Heart right ventricle (tissue), 16 donors: ENCODE measurements around the gene KCNMA1. TPM values are rescaled to one million over a fixed set of nuclear protein-coding genes. Genes with fewer than 3 reads are reported as not detected.

Experiments used
- ATAC-seq, 8 donors: fragments of 200-7000 bp; cut with Tn5 transposase; one replicate each; pipeline ENCODE4 v1.9.1; 2020; ENCODE audit warnings: mild to moderate bottlenecking in 8 of 8, moderate library complexity in 8 of 8, moderate number of reproducible peaks in 1 of 8
- DNase-seq, 2 donors: peaks; one replicate each; pipeline ENCODE4 v3.0.0-alpha.2; 2020
- H3K27ac ChIP-seq, 10 donors: fragments of 200-600 bp; sonication (generic) in 2 of 10; one replicate each; pipeline versions ENCODE4 v1.5.0 to v1.8.0; 2020 to 2022; ENCODE audit warnings: mild to moderate bottlenecking in 3 of 10
- H3K27me3 ChIP-seq, 7 donors: fragments of 200-600 bp; one replicate each; pipeline ENCODE4 v1.8.0; 2021 to 2022; ENCODE audit warnings: mild to moderate bottlenecking in 2 of 7
- H3K36me3 ChIP-seq, 9 donors: fragments of 200-600 bp; sonication (generic) in 1 of 9; one replicate each; pipeline versions ENCODE4 v1.5.0 to v1.8.0; 2020 to 2022; ENCODE audit warnings: mild to moderate bottlenecking in 2 of 9
- H3K4me1 ChIP-seq, 9 donors: fragments of 200-600 bp; sonication (generic) in 1 of 9; one replicate each; pipeline versions ENCODE4 v1.5.0 to v1.8.0; 2020 to 2022; ENCODE audit warnings: mild to moderate bottlenecking in 4 of 9
- H3K4me3 ChIP-seq, 10 donors: fragments of 200-600 bp; sonication (generic) in 2 of 10; one replicate each; pipeline versions ENCODE4 v1.5.0 to v1.8.0; 2020 to 2022; ENCODE audit warnings: mild to moderate bottlenecking in 7 of 10, moderate library complexity in 2 of 10
- H3K9me3 ChIP-seq, 11 donors: fragments of 200-600 bp in 10 of 11; sonication (generic) in 2 of 11; one replicate each; pipeline versions ENCODE4 v1.5.0 to v1.8.0; 2013 to 2022; ENCODE audit warnings: mild to moderate bottlenecking in 2 of 11, control low read depth in 1 of 11, moderate library complexity in 1 of 11
- WGBS, 2 donors: extraction: QIAGEN DNeasy Blood & Tissue Kit; methylation state at CpG; one replicate each; pipeline ENCODE4 v1.1.7; 2013; ENCODE audit warnings: inconsistent platforms in 1 of 2; 5-methylcytosine and 5-hydroxymethylcytosine counted together
- intact Hi-C, 10 donors: fragments of 100-400 bp; cut with DNase I; formaldehyde crosslinking; loops; one replicate each; pipeline versions ENCODE4 v1.11.1 to v1.14.2; 2022
- polyA plus RNA-seq, 2 donors: library from polyadenylated mRNA; stranded (reverse); fragments of 200-250 nt; gene quantifications; one replicate each; pipeline ENCODE4 v1.2.3, GENCODE V29; 2013
- total RNA-seq, 10 donors: library from RNA; stranded (reverse); fragmentation: NEBNext Ultra II Directional in 3 of 10; extraction: Animal tissue kit (Norgen Biotek cat#: 25700) in 3 of 10; gene quantifications; one replicate each; pipeline versions ENCODE4 v1.2.1 to v1.2.4, GENCODE V29; 2021 to 2023
- TF ChIP-seq, protein P1 (sequence below), 9 donors: fragments of 200-600 bp; sonication (generic) in 2 of 9; IDR thresholded peaks; one replicate each; pipeline versions ENCODE4 v1.5.0 to v1.8.0; 2021 to 2022; ENCODE audit warnings: antibody characterized with exemption in 9 of 9, mild to moderate bottlenecking in 5 of 9, moderate library complexity in 1 of 9
- donor health status: Arrhythmogenic right ventricular cardiomyopathy.
- donor health status: ischemic (EF 13 %, LVEDD 7.1; RV severe dilation, severe dysfunction).
- donor health status: healthy with polysubstance abuse.
- donor health status: DM: no; HTN: yes; CAD: no.
- donor health status: DM: no; HTN: no; CAD: no.
- donor health status: ischemic (EF 25% LVEDD 6.9; RV normal size, moderate dysfunction).
- donor health status: ischemic (EF 25% LVEDD 5.7; RV mildly dilated, moderate dysfunction).
- donor health status: healthy.
- donor health status: DM: yes; HTN: yes; CAD: no.
- donor health status: Ischemic cardiomyopathy.
- donor health status: ischemic (EF 35%, LVEDD 5.7; RV mildly dilated, moderate dysfunction).
- donor health status: nonischemic (EF 11% LVEDD 7.7; RV severe dilation, severe dysfunction).
- donor health status: DM: yes; HTN: yes; CAD: no.
- donor health status: PGD.
- donor health status: ischemic (EF 29% LVEDD 5.4; RV normal size, mild dysfunction).
- donor health status: nonischemic (EF 23%, LVEDD 6.1; RV moderate dilation, normal function).

Gene KCNMA1
- total and polyA plus RNA-seq, 12 donors = 0.59 to 5.3 (median 1.6) TPM

DNA sequence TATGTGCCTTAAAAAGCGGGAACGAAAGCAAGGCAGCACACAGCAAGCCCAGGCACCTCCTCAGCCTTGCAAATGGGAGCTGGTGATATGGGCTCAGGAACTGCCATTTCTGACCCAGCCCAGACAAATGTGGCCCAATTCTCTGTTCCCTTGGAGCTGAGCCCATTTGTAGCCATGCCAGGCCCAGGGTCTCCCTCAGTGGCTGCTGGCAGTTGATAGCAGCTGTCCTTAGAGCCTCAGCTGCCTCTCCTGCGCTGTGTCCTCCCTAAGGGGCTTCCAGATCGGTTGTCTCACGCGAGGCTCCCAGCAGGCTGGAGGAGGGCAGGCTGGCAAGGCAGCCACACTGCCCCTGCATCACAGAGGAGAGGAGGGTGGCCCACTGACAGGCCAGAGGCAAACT, 275.8 kb downstream of the KCNMA1 start:
- Histone ChIP-seq H3K9me3 (no peaks in the 10 kb centered on the region), H3K27ac (no peak overlapping the region), H3K4me1 (no peaks in the 10 kb centered on the region), H3K36me3 (no peaks in the 10 kb centered on the region), H3K27me3 (peaks cover 0 to 7% (median 0%) of the 10 kb centered on the region in 7 donors), H3K4me3 (no peak overlapping the region)
- DNase-seq = no peak
- ATAC-seq = no peak
- TF ChIP-seq, protein P1, sequence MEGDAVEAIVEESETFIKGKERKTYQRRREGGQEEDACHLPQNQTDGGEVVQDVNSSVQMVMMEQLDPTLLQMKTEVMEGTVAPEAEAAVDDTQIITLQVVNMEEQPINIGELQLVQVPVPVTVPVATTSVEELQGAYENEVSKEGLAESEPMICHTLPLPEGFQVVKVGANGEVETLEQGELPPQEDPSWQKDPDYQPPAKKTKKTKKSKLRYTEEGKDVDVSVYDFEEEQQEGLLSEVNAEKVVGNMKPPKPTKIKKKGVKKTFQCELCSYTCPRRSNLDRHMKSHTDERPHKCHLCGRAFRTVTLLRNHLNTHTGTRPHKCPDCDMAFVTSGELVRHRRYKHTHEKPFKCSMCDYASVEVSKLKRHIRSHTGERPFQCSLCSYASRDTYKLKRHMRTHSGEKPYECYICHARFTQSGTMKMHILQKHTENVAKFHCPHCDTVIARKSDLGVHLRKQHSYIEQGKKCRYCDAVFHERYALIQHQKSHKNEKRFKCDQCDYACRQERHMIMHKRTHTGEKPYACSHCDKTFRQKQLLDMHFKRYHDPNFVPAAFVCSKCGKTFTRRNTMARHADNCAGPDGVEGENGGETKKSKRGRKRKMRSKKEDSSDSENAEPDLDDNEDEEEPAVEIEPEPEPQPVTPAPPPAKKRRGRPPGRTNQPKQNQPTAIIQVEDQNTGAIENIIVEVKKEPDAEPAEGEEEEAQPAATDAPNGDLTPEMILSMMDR (IDR thresholded peaks at IDR 0.05) = no peak
- intact Hi-C loops = no loop called here
- 76 to 80% methylated on average over 6 of the region's 6 CpGs for WGBS, 2 donors

DNA sequence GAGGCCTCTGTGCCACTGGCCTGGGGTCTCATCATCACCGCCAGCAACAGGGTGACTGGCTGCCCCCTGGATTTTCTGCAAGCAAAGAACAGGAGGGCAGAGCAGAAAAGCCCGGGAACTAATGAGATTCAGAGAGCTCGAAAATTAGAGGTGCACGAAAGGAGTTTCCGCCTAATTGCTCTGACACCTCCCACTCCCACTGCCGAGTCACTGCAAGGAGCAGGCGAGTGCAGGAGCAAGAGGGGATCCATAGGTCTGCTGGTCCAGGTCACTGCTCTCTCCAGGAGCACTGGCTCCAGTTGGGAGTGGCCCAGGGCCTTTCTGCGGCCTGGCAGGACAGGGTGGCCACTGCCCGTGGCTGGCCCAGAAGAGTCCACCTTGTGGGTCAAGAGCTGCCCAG, 276.2 kb downstream of the KCNMA1 start:
- Histone ChIP-seq H3K27ac (no peak overlapping the region), H3K9me3 (no peaks in the 10 kb centered on the region), H3K36me3 (no peaks in the 10 kb centered on the region), H3K27me3 (peaks cover 0 to 7% (median 2%) of the 10 kb centered on the region in 7 donors), H3K4me3 (no peak overlapping the region), H3K4me1 (no peaks in the 10 kb centered on the region)
- no peak for ATAC-seq
- WGBS, 2 donors = 90% methylated on average over 9 of the region's 9 CpGs
- TF ChIP-seq, protein P1 (IDR thresholded peaks at IDR 0.05) = no peak
- intact Hi-C loops = no loop called here
- DNase-seq = no peak

DNA sequence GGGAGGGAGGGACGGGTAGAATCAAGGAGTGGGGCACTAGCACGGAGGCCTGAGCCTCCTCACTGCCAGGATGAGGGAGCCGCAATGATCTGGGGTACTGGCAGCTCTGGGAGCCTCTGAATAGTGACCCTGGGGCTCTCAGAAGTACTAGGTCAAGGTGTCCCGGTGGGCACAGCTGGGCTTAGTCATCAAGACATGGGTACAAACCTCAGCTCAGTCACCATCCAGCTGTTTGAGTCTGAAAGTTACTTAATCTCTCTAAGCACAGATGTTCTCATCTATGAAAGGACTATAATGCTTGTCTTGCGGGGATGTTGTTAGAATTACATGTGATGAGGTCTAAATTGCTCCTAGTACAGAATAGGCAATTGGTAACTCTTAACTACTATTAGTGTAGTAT, 276.8 kb downstream of the KCNMA1 start:
- no peaks in the 10 kb centered on the region for H3K36me3 ChIP-seq
- WGBS, 2 donors = 89 to 93% methylated on average over 5 of the region's 5 CpGs
- H3K27ac ChIP-seq = no peak overlapping the region
- H3K9me3 ChIP-seq = no peaks in the 10 kb centered on the region
- no peak for ATAC-seq
- H3K27me3 ChIP-seq = peaks cover 0 to 12% (median 4%) of the 10 kb centered on the region in 7 donors
- intact Hi-C loops = no loop called here
- no peak overlapping the region for H3K4me3 ChIP-seq
- H3K4me1 ChIP-seq = no peaks in the 10 kb centered on the region
- DNase-seq = no peak
- TF ChIP-seq, protein P1 (IDR thresholded peaks at IDR 0.05) = no peak

DNA sequence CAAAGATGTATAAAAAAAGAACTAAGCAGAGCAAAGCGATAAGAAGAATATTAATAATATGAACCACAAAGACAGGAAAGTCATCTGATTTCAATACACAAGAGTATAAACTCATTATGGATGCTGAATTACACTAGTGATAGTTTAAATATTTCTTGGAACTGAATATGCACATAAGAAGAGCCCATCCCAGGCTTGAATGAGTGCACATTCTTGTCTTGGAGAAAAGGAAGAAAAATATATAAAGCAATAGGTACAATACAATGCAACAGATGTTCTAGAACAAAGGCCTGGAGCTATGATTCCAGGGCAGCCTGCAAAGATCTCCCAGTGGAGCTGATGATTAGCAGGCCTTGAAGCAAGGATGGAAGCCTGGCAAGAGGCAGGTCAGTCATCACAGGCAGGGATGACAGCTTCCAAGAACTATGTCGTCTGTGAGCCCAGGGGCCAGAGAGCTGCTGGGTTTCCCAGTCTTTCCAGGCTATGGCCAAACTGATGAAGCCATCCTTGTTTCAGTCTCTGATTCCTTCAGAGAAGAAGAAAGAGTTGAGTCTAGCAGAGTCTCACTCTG, 277.6 kb downstream of the KCNMA1 start:
- DNase-seq = no peak
- Histone ChIP-seq H3K4me3 (no peak overlapping the region), H3K9me3 (no peaks in the 10 kb centered on the region), H3K27ac (no peak overlapping the region), H3K27me3 (peaks cover 0 to 8% (median 3%) of the 10 kb centered on the region in 7 donors), H3K4me1 (no peaks in the 10 kb centered on the region), H3K36me3 (no peaks in the 10 kb centered on the region)
- intact Hi-C loops = no loop called here
- TF ChIP-seq, protein P1 (IDR thresholded peaks at IDR 0.05) = no peak
- ATAC-seq = no peak
- WGBS, 2 donors = 51 to 67% methylated on average over 2 of the region's 2 CpGs
